ENCODE measurements around the gene CA12.

CA12 gene

DNA sequence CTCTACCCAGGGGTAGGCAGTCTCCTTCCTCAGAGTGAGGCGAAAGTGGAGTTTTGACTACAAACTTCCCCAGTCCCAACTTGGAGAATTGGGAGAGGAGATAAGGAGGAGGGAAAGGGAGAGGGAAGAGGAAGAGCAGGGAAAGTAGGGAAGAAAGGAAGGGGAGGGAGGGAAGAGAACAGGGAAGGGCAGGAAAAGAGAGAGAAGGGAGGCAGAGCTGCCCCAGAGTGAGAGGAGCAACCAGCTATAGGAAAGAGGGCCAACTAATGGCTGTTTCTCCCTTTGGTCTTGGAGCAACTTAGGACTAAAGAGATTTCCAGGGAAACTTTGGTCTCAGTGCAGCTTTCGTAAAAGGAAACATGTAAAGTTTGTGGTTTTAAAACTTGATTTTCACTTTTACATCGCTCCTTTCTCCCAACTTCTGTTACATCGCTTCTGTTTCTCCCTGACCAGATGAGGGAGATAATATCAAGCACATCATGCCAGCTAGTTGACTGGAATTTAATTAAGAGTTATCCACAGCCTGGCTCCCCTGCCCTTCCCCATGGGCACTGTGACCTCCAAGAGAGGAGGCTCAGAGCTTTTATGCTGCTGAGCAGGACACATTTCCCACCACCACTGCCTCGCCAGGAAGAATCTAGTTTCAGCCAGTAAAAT is 1.4 kb downstream of the CA12 start:
- peak overlapping the region; percentile 97 for H3K27ac Mint-ChIP-seq
- peaks cover 5% of the 10 kb centered on the region for H3K36me3 Mint-ChIP-seq (ENCODE audit: low read depth)
- H3K9me3 Mint-ChIP-seq: no peaks in the 10 kb centered on the region
- peaks cover 79% of the 10 kb centered on the region for H3K4me1 Mint-ChIP-seq
- H3K27me3 Mint-ChIP-seq (ENCODE audit: low read depth, poor library complexity): peaks cover 39% of the 10 kb centered on the region
- peak overlapping the region; percentile 91 for H3K4me3 Mint-ChIP-seq
- no peak for DNase-seq
- TF ChIP-seq, protein P1, sequence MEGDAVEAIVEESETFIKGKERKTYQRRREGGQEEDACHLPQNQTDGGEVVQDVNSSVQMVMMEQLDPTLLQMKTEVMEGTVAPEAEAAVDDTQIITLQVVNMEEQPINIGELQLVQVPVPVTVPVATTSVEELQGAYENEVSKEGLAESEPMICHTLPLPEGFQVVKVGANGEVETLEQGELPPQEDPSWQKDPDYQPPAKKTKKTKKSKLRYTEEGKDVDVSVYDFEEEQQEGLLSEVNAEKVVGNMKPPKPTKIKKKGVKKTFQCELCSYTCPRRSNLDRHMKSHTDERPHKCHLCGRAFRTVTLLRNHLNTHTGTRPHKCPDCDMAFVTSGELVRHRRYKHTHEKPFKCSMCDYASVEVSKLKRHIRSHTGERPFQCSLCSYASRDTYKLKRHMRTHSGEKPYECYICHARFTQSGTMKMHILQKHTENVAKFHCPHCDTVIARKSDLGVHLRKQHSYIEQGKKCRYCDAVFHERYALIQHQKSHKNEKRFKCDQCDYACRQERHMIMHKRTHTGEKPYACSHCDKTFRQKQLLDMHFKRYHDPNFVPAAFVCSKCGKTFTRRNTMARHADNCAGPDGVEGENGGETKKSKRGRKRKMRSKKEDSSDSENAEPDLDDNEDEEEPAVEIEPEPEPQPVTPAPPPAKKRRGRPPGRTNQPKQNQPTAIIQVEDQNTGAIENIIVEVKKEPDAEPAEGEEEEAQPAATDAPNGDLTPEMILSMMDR (IDR thresholded peaks at IDR 0.05): no peak

DNA sequence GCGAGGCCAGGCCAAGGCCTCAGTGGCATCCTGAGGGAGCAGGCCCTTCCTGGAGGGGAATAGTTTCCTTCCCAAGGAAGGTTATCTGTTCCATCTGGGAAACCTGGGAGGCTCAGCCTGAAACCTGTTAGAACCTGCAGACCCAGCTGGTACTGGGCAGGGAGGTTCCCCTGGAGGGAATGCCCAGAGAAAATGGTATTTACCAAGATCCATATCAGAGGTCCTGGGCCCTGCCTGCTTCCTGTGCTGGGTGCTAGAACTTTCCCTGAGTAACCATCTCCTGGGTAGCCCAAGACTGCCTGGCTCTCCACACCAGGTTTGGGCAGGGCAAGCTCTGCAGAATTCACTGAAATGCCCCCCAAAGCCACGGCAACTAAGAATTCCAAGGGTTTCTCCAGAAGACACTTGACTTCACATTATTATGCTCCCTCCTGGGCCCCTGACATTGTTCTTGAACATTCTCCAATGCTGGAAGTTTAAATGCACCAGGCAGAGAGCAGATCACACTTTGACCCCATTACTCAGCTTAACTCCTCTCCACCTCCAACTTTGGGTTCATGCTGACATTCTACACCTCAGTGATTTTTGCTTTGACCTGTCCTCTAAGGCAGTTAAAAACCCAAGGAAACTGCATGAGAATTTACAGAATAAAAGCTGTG is 2.0 kb downstream of the CA12 start:
- TF ChIP-seq, protein P1 (IDR thresholded peaks at IDR 0.05): no peak
- H3K36me3 Mint-ChIP-seq (ENCODE audit: low read depth): peaks cover 5% of the 10 kb centered on the region
- peak overlapping the region; percentile 91 for H3K4me3 Mint-ChIP-seq
- H3K27ac Mint-ChIP-seq: peak overlapping the region; percentile 97
- H3K9me3 Mint-ChIP-seq: no peaks in the 10 kb centered on the region
- peaks cover 39% of the 10 kb centered on the region for H3K27me3 Mint-ChIP-seq (ENCODE audit: low read depth, poor library complexity)
- H3K4me1 Mint-ChIP-seq: peaks cover 79% of the 10 kb centered on the region
- no peak for DNase-seq

DNA sequence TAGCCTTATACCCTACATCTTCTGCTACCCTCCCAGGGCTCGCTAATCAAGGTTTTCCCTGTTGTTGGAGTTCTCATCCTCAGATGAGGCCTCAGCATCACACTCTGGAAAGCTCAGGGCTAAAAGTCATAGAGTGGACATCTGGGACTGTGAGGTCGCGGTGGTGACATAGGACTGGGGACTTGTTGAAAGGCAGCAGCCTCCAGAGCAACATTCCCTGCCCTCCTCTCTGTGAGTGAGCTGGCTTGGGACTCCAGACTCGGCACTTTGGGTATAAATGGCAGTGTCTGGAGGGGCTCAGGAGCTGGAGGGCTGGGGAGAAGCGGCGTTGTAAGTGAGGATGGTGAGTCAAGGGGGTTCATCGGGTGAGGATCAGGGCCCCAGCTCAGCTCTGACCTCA is 2.7 kb downstream of the CA12 start:
- TF ChIP-seq, protein P1 (IDR thresholded peaks at IDR 0.05): no peak
- Mint-ChIP-seq H3K9me3 (no peaks in the 10 kb centered on the region), H3K27me3 (ENCODE audit: low read depth, poor library complexity) (peaks cover 39% of the 10 kb centered on the region), H3K27ac (peak overlapping the region; percentile 53), H3K4me1 (peaks cover 79% of the 10 kb centered on the region), H3K4me3 (peak overlapping the region; percentile 59), H3K36me3 (ENCODE audit: low read depth) (peaks cover 5% of the 10 kb centered on the region)
- DNase-seq: no peak

DNA sequence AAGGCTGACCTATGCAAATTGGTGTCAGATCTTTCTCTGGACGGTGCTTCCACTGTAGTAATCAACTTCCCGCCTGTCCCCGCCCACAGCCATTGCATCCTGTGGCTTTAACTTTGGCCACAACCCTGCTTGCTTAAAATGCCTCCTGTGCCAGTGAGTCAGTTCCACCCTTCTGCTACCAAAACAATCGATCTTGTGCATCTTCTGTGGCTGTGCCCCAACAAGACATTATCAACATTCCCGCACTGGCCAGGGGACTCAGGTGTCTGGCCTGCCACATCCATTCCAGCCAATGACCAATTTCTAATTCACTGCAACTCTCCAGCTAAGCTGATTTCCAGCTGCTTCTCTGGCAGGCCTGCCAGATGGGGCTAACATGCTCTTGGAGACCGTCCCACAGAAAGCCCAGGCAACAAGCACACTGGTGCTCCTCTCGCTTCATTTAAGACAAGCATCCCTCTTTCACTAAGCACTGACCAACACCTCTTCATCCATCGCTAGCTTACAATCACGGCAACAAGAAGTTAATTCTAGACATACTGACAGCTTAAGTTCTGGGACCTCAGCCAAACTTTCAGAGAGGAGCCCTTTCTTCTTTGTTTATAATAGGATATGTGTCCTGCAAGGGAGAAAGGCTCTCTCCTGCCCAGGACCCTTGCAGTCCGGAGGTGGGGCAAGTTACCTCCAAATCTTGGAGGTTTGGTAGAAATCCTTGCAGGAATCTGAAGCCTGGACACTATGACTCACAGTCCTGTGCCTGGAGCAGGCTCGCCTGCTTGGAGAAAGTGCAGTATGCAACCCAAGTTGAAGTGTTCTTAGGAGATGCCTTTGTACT is 6.7 kb downstream of the CA12 start:
- Mint-ChIP-seq H3K36me3 (ENCODE audit: low read depth) (peaks cover 9% of the 10 kb centered on the region), H3K4me1 (peaks cover 85% of the 10 kb centered on the region), H3K4me3 (no peak overlapping the region), H3K27me3 (ENCODE audit: low read depth, poor library complexity) (peaks cover 21% of the 10 kb centered on the region), H3K9me3 (no peaks in the 10 kb centered on the region), H3K27ac (peak overlapping the region; percentile 65)
- TF ChIP-seq, protein P1 (IDR thresholded peaks at IDR 0.05): no peak
- DNase-seq: no peak

DNA sequence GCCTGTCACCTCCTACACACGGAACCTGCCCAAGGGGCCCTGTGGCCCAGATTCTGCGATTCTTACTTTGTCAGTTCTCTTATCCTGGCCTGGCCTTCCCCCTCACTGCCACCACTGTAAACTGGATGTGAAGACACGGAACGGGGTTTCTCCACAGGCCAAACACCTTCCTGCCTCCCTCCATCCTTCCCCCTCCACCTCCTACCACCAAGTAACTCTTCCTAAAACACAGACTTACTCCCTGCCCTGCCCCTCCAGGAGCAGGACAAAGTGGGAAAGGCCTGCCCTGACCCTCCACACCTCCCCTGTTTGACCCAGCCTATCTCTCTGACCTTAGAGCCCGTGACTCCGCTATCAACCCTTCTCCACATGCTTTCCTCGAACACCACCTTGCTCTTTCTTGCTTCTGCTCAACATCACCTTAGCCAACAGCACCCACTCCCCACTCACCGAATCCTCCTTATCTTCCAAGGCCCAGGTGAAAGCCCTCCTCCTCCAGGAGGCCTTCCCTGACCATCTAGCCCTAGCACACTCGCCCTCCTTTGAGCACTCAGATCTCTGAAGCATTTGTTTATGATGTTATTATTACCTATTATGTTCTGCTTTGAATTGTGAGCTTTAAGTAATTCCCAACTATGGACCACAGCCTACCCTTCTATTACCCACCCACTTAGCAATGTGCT is 7.6 kb downstream of the CA12 start:
- TF ChIP-seq, protein P1 (IDR thresholded peaks at IDR 0.05): no peak
- H3K27me3 Mint-ChIP-seq (ENCODE audit: low read depth, poor library complexity): peaks cover 15% of the 10 kb centered on the region
- H3K9me3 Mint-ChIP-seq: no peaks in the 10 kb centered on the region
- H3K36me3 Mint-ChIP-seq (ENCODE audit: low read depth): peaks cover 9% of the 10 kb centered on the region
- peak overlapping the region; percentile 78 for H3K27ac Mint-ChIP-seq
- peaks cover 81% of the 10 kb centered on the region for H3K4me1 Mint-ChIP-seq
- H3K4me3 Mint-ChIP-seq: no peak overlapping the region
- DNase-seq: no peak
